Upper lobe of left lung (tissue), 4 donors: ENCODE data around the gene DFFA.

Source experiments
- EP300 ChIP-seq, 4 donors: sonication (generic); formaldehyde crosslinking; IDR thresholded peaks; one replicate each; pipeline ENCODE4 v1.5.1; 2017; ENCODE audit warnings: antibody characterized with exemption in 4 of 4, control low read depth in 2 of 4
- POLR2A ChIP-seq, 4 donors: fragments of 450-650 bp; IDR thresholded peaks; one replicate each; pipeline ENCODE4 v1.5.1; 2016 to 2017; ENCODE audit warnings: antibody characterized with exemption in 4 of 4, mild to moderate bottlenecking in 2 of 4
- POLR2AphosphoS5 ChIP-seq, 2 donors: sonication (generic); formaldehyde crosslinking; IDR thresholded peaks; one replicate each; pipeline ENCODE4 v1.5.1; 2017; ENCODE audit warnings: antibody characterized with exemption in 2 of 2
- TF ChIP-seq, protein P1 (sequence below), 6 experiments: fragments of 450-650 bp in 4 of 6; fragments of 200-600 bp in 2 of 6; sonication (generic) in 2 of 6; IDR thresholded peaks; one replicate each; pipeline ENCODE4 v1.5.1; 2016 to 2019; ENCODE audit warnings: antibody characterized with exemption in 6 of 6

DNA sequence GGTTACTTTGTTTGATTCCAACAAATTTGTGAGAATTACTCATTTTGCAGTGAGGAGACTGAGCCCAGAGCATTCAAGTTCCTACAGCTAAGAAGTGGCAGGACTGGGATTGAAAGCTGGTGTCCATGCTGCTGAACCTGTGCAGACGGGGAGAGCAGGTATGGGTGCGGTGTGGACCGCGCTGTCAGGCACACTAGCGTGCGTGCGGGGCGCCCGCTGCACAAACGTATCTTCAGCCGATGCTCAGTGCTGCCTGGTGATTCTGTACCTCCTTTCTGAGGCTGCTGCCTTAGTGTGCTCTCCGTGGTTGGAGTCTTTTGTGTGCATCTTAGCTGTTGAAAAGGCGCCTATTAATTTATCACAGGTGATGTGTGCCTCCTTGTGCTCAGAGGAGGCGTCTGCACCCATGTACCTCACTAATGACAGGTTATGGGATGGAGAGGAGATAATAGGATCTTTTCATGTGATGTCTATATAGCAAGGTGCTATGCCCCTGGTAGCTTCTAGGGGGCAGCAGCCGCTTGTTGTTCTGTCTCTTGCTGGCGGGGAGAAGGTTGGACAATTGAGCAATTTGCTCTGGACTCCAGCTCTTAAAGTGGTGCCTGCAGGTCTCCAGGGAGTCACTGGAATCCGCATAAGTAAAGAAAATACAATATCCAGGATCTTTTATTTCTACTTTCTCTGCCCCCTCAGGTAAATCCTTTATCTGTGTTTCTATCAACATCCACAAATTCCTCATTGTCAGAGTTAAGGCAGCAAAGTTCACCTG, 35.0 kb upstream of the DFFA start:
- TF ChIP-seq POLR2A (IDR thresholded peaks at IDR 0.05) = no peak
- TF ChIP-seq EP300 (IDR thresholded peaks at IDR 0.05) = no peak
- TF ChIP-seq, protein P1, sequence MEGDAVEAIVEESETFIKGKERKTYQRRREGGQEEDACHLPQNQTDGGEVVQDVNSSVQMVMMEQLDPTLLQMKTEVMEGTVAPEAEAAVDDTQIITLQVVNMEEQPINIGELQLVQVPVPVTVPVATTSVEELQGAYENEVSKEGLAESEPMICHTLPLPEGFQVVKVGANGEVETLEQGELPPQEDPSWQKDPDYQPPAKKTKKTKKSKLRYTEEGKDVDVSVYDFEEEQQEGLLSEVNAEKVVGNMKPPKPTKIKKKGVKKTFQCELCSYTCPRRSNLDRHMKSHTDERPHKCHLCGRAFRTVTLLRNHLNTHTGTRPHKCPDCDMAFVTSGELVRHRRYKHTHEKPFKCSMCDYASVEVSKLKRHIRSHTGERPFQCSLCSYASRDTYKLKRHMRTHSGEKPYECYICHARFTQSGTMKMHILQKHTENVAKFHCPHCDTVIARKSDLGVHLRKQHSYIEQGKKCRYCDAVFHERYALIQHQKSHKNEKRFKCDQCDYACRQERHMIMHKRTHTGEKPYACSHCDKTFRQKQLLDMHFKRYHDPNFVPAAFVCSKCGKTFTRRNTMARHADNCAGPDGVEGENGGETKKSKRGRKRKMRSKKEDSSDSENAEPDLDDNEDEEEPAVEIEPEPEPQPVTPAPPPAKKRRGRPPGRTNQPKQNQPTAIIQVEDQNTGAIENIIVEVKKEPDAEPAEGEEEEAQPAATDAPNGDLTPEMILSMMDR (IDR thresholded peaks at IDR 0.05) = peak; percentile 62 to 83 (median 80)
- TF ChIP-seq POLR2AphosphoS5 (IDR thresholded peaks at IDR 0.05) = no peak
